ENCODE data around the gene RBFA. TPM values are rescaled to one million over a fixed set of nuclear protein-coding genes. Genes with fewer than 3 reads are reported as not detected.
"Not testable (repeated sequence)": the region's sequence is repeated elsewhere in the genome, so short reads cannot be mapped to it uniquely, and the experiment has no call there.

RBFA gene
- total RNA-seq, 1 experiment from 2014 or later: 39.5 TPM

GRCh38 chr18:79989195-79989497, 45.1 kb upstream of the RBFA start:
- H3K36me3 ChIP-seq (ENCODE audit: insufficient read depth, low read length, poor library complexity, severe bottlenecking): peaks cover 18% of the 10 kb centered on the region
- no peak for TF ChIP-seq CTCF (conservative IDR thresholded peaks at IDR 0.05; ENCODE audit: low read depth, low read length)
- TF ChIP-seq EZH2 (IDR thresholded peaks at IDR 0.05; ENCODE audit: borderline replicate concordance, low read depth, low read length, poor library complexity, severe bottlenecking): no peak
- BruUV-seq (replicated peaks): no TSS peak
- CTCF ChIA-PET: no interaction called here
- POLR2A ChIA-PET (ENCODE audit: low non-redundant PET): no interaction called here
- H3K4me1 ChIP-seq (ENCODE audit: insufficient read depth, low read length, poor library complexity, severe bottlenecking): peaks cover 11% of the 10 kb centered on the region
- H3K9me3 ChIP-seq (ENCODE audit: low read depth, low read length, poor library complexity, severe bottlenecking): no peaks in the 10 kb centered on the region
- H3K27me3 ChIP-seq (replicated peaks; ENCODE audit: insufficient read depth, low read depth, low read length, poor library complexity): no peaks in the 10 kb centered on the region
- no peak for DNase-seq (ENCODE audit: low spot score)
- H3K27ac ChIP-seq (ENCODE audit: low read depth, low read length, poor library complexity, severe bottlenecking): peak overlapping the region; percentile 94
- peak overlapping the region; percentile 90 for H3K4me3 ChIP-seq (ENCODE audit: low read depth, low read length, poor library complexity, severe bottlenecking)
- intact Hi-C loops (cut with micrococcal nuclease; ENCODE audit: unreplicated experiment): loop anchor here (2.0 kb wide), 1 partner anchor 46 kb away; the partner anchor contains the start of gene RBFA

- DNase-seq (ENCODE audit: low spot score): no peak
- CTCF ChIA-PET: no interaction called here
- peaks cover 7% of the 10 kb centered on the region for H3K4me1 ChIP-seq (ENCODE audit: insufficient read depth, low read length, poor library complexity, severe bottlenecking)
- BruUV-seq (replicated peaks): no TSS peak
- H3K27ac ChIP-seq (ENCODE audit: low read depth, low read length, poor library complexity, severe bottlenecking): no peak overlapping the region
- no peaks in the 10 kb centered on the region for H3K9me3 ChIP-seq (ENCODE audit: low read depth, low read length, poor library complexity, severe bottlenecking)
- POLR2A ChIA-PET (ENCODE audit: low non-redundant PET): no interaction called here
- intact Hi-C loops (cut with micrococcal nuclease; ENCODE audit: unreplicated experiment): no loop called here
- no peaks in the 10 kb centered on the region for H3K27me3 ChIP-seq (replicated peaks; ENCODE audit: insufficient read depth, low read depth, low read length, poor library complexity)
- H3K4me3 ChIP-seq (ENCODE audit: low read depth, low read length, poor library complexity, severe bottlenecking): no peak overlapping the region
- peaks cover under 1% of the 10 kb centered on the region for H3K36me3 ChIP-seq (ENCODE audit: insufficient read depth, low read length, poor library complexity, severe bottlenecking)
- TF ChIP-seq CTCF (conservative IDR thresholded peaks at IDR 0.05; ENCODE audit: low read depth, low read length) (no peak), EZH2 (IDR thresholded peaks at IDR 0.05; ENCODE audit: borderline replicate concordance, low read depth, low read length, poor library complexity, severe bottlenecking) (no peak)
These were observed 42.7 kb upstream of the RBFA start for GRCh38 chr18:79991494-79991893.

GRCh38 chr18:79999701-80000100, 34.5 kb upstream of the RBFA start:
- DNase-seq (ENCODE audit: low spot score); H3K27me3 ChIP-seq (replicated peaks; ENCODE audit: insufficient read depth, low read depth, low read length, poor library complexity); H3K4me3 ChIP-seq (ENCODE audit: low read depth, low read length, poor library complexity, severe bottlenecking); H3K27ac ChIP-seq (ENCODE audit: low read depth, low read length, poor library complexity, severe bottlenecking); intact Hi-C loops (cut with micrococcal nuclease; ENCODE audit: unreplicated experiment); BruUV-seq (replicated peaks); H3K4me1 ChIP-seq (ENCODE audit: insufficient read depth, low read length, poor library complexity, severe bottlenecking); H3K36me3 ChIP-seq (ENCODE audit: insufficient read depth, low read length, poor library complexity, severe bottlenecking); CTCF ChIA-PET; H3K9me3 ChIP-seq (ENCODE audit: low read depth, low read length, poor library complexity, severe bottlenecking); POLR2A ChIA-PET (ENCODE audit: low non-redundant PET): not testable (repeated sequence)

GRCh38 chr18:80000877-80001276, 33.4 kb upstream of the RBFA start:
- no peak overlapping the region for H3K4me3 ChIP-seq (ENCODE audit: low read depth, low read length, poor library complexity, severe bottlenecking)
- BruUV-seq (replicated peaks): no TSS peak
- no peak overlapping the region for H3K27ac ChIP-seq (ENCODE audit: low read depth, low read length, poor library complexity, severe bottlenecking)
- no peaks in the 10 kb centered on the region for H3K9me3 ChIP-seq (ENCODE audit: low read depth, low read length, poor library complexity, severe bottlenecking)
- TF ChIP-seq CTCF (conservative IDR thresholded peaks at IDR 0.05; ENCODE audit: low read depth, low read length) (no peak), EZH2 (IDR thresholded peaks at IDR 0.05; ENCODE audit: borderline replicate concordance, low read depth, low read length, poor library complexity, severe bottlenecking) (no peak)
- no peaks in the 10 kb centered on the region for H3K36me3 ChIP-seq (ENCODE audit: insufficient read depth, low read length, poor library complexity, severe bottlenecking)
- H3K4me1 ChIP-seq (ENCODE audit: insufficient read depth, low read length, poor library complexity, severe bottlenecking): no peaks in the 10 kb centered on the region
- DNase-seq (ENCODE audit: low spot score): no peak
- no peaks in the 10 kb centered on the region for H3K27me3 ChIP-seq (replicated peaks; ENCODE audit: insufficient read depth, low read depth, low read length, poor library complexity)
- intact Hi-C loops (cut with micrococcal nuclease; ENCODE audit: unreplicated experiment): no loop called here
- ChIA-PET POLR2A (ENCODE audit: low non-redundant PET) (no interaction called here), CTCF (no interaction called here)
